GM23338 (cell line): ENCODE data around the gene SLC39A11. TPM values are rescaled to one million over a fixed set of nuclear protein-coding genes. Genes with fewer than 3 reads are reported as not detected.

ENCODE experiments used
- ATAC-seq: fragments of 200-7000 bp; cut with Tn5 transposase; 3 replicates; pipeline ENCODE4 v1.9.1; 2020
- DNase-seq: peaks from one replicate; pipeline ENCODE4 v3.0.0-alpha.2; 2015; ENCODE audit warnings: low spot score
- H2AFZ ChIP-seq: fragments of 200-600 bp; sonication (generic); 2 replicates; pipeline ENCODE4 v1.8.0; 2016; ENCODE audit warnings: antibody characterized with exemption, mild to moderate bottlenecking, moderate library complexity
- H3F3A ChIP-seq: fragments of 200-600 bp; sonication (generic); replicated peaks from 2 replicates; pipeline ENCODE4 v1.8.0; 2017; ENCODE audit warnings: antibody characterized with exemption, mixed run types, low read depth
- H3K27ac ChIP-seq: fragments of 200-600 bp; sonication (generic); 2 replicates; pipeline ENCODE4 v1.6.1; 2016; ENCODE audit warnings: low read depth
- H3K27me3 ChIP-seq: fragments of 200-600 bp; sonication (generic); 2 replicates; pipeline ENCODE4 v1.8.0; 2016; ENCODE audit warnings: mild to moderate bottlenecking, mixed run types, moderate library complexity; ENCODE audit not compliant: insufficient read depth
- H3K36me3 ChIP-seq: fragments of 200-600 bp; sonication (generic); 2 replicates; pipeline ENCODE4 v1.8.0; 2016; ENCODE audit warnings: mild to moderate bottlenecking; ENCODE audit not compliant: insufficient read depth
- H3K4me1 ChIP-seq: fragments of 200-600 bp; sonication (generic); 2 replicates; pipeline ENCODE4 v1.8.0; 2016; ENCODE audit warnings: mild to moderate bottlenecking, moderate library complexity; ENCODE audit not compliant: insufficient read depth
- H3K4me2 ChIP-seq: fragments of 200-600 bp; sonication (generic); 2 replicates; pipeline ENCODE4 v1.7.1; 2017; ENCODE audit warnings: mixed run types
- H3K4me3 ChIP-seq: fragments of 200-600 bp; sonication (generic); 2 replicates; pipeline ENCODE4 v1.6.1; 2016; ENCODE audit warnings: mixed run types
- H3K79me2 ChIP-seq: fragments of 200-600 bp; sonication (generic); replicated peaks from 2 replicates; pipeline ENCODE4 v1.8.0; 2017; ENCODE audit warnings: mild to moderate bottlenecking; ENCODE audit not compliant: insufficient read depth
- H3K9me2 ChIP-seq: fragments of 200-600 bp; sonication (generic); 2 replicates; pipeline ENCODE4 v1.8.0; 2017; ENCODE audit not compliant: insufficient read depth
- H4K20me1 ChIP-seq: fragments of 200-600 bp; sonication (generic); replicated peaks from 2 replicates; pipeline ENCODE4 v1.8.0; 2017; ENCODE audit warnings: mild to moderate bottlenecking; ENCODE audit not compliant: insufficient read depth
- H3K27ac Mint-ChIP-seq: 2 replicates; pipeline ENCODE4 v1.8.0; 2020; ENCODE audit warnings: inconsistent platforms, mild to moderate bottlenecking, moderate library complexity, mixed read lengths
- H3K27me3 Mint-ChIP-seq: 3 replicates; pipeline ENCODE4 v1.8.0; 2022; ENCODE audit warnings: low read depth, mild to moderate bottlenecking, moderate library complexity, mixed read lengths, inconsistent platforms; ENCODE audit not compliant: insufficient read depth, poor library complexity
- H3K36me3 Mint-ChIP-seq: 3 replicates; pipeline ENCODE4 v1.8.0; 2021; ENCODE audit warnings: low read depth, mild to moderate bottlenecking, inconsistent platforms, moderate library complexity, mixed read lengths
- H3K4me1 Mint-ChIP-seq: 3 replicates; pipeline ENCODE4 v1.8.0; 2020; ENCODE audit warnings: mild to moderate bottlenecking, inconsistent platforms, mixed read lengths
- H3K4me3 Mint-ChIP-seq: 3 replicates; pipeline ENCODE4 v1.8.0; 2021; ENCODE audit warnings: moderate library complexity, mild to moderate bottlenecking, inconsistent platforms, mixed read lengths
- H3K9me3 Mint-ChIP-seq: 3 replicates; pipeline ENCODE4 v1.8.0; 2020; ENCODE audit warnings: moderate library complexity, mild to moderate bottlenecking, inconsistent platforms, mixed read lengths
- CREB1 ChIP-seq: fragments of 250-450 bp; sonication (Bioruptor Pico); IDR thresholded peaks from 2 replicates; pipeline ENCODE4 v1.5.0; 2020; ENCODE audit warnings: low read depth, mild to moderate bottlenecking, moderate library complexity
- CTCF ChIP-seq, 2 experiments: fragments of 200-600 bp in 1 of 2; sonication (generic) in 1 of 2; conservative IDR thresholded peaks; 2 replicates each; pipeline versions ENCODE4 v1.5.1 to v1.6.1; 2016 to 2017; ENCODE audit warnings: antibody characterized with exemption in 2 of 2, low read depth in 2 of 2, mild to moderate bottlenecking in 2 of 2, moderate library complexity in 1 of 2
- ETS1 ChIP-seq: IDR thresholded peaks from 2 replicates; pipeline ENCODE4 v1.6.1; 2016; ENCODE audit warnings: antibody characterized with exemption
- EZH2 ChIP-seq: fragments of 200-600 bp; sonication (generic); IDR thresholded peaks from one replicate; pipeline ENCODE4 v1.8.0; 2017; ENCODE audit warnings: antibody characterized with exemption, mild to moderate bottlenecking, low read depth; ENCODE audit not compliant: unreplicated experiment
- EZH2phosphoT487 ChIP-seq: fragments of 200-600 bp; sonication (generic); IDR thresholded peaks from one replicate; pipeline ENCODE4 v1.8.1; 2018; ENCODE audit warnings: antibody characterized with exemption; ENCODE audit not compliant: unreplicated experiment
- JUNB ChIP-seq: IDR thresholded peaks from one replicate; pipeline ENCODE4 v1.6.1; 2016; ENCODE audit warnings: antibody characterized with exemption; ENCODE audit not compliant: unreplicated experiment
- NANOG ChIP-seq: IDR thresholded peaks from 2 replicates; pipeline ENCODE4 v1.6.1; 2016; ENCODE audit warnings: antibody characterized with exemption, borderline replicate concordance
- POLR2AphosphoS5 ChIP-seq: IDR thresholded peaks from 2 replicates; pipeline ENCODE4 v1.6.1; 2016; ENCODE audit warnings: antibody characterized with exemption, low read depth
- REST ChIP-seq: IDR thresholded peaks from one replicate; pipeline ENCODE4 v1.6.1; 2018; ENCODE audit warnings: antibody characterized with exemption; ENCODE audit not compliant: unreplicated experiment
- STAT1 ChIP-seq: IDR thresholded peaks from one replicate; pipeline ENCODE4 v1.6.1; 2016; ENCODE audit warnings: antibody characterized with exemption; ENCODE audit not compliant: unreplicated experiment
- ZNF114 ChIP-seq: fragments of 250-450 bp; sonication (Bioruptor Pico); IDR thresholded peaks from 2 replicates; pipeline ENCODE4 v1.5.0; 2020; ENCODE audit warnings: mild to moderate bottlenecking, moderate library complexity
- ZNF331 ChIP-seq: fragments of 250-450 bp; sonication (Bioruptor Pico); IDR thresholded peaks from 2 replicates; pipeline ENCODE4 v1.5.0; 2020; ENCODE audit warnings: low read depth, mild to moderate bottlenecking, moderate library complexity
- ZNF462 ChIP-seq: fragments of 250-450 bp; sonication (Bioruptor Pico); IDR thresholded peaks from 2 replicates; pipeline ENCODE4 v1.5.0; 2020; ENCODE audit warnings: mild to moderate bottlenecking, moderate library complexity
- polyA plus RNA-seq: library from polyadenylated mRNA; unstranded; fragments of >200 nt; fragmentation: Nextera tagmentation; extraction: Ambion mirVana; gene quantifications from 2 replicates; pipeline ENCODE4 v1.2.1, GENCODE V29; 2016
- total RNA-seq: library from RNA; depleted of rRNA; stranded (reverse); fragments of >200 nt; shearing (Covaris generic); gene quantifications from 2 replicates; pipeline ENCODE4 v1.2.3, GENCODE V29; 2014

The SLC39A11 gene
- total and polyA plus RNA-seq, 2 experiments from 2014 or later = 10.8 to 18.1 TPM

- H3K36me3 ChIP-seq = no peaks in the 10 kb centered on the region
- TF ChIP-seq EZH2 (no peak), ETS1 (no peak), NANOG (no peak), JUNB (no peak), EZH2phosphoT487 (no peak), ZNF462 (CRISPR knock-in tag) (no peak), POLR2AphosphoS5 (no peak), ZNF331 (CRISPR knock-in tag) (no peak), CTCF (conservative IDR thresholded peaks at IDR 0.05; ENCODE audit: low read depth in 2 of 2) (no peak), REST (no peak), STAT1 (no peak), ZNF114 (CRISPR knock-in tag) (no peak), CREB1 (CRISPR knock-in tag) (no peak)
- no peak overlapping the region for H3K4me2 ChIP-seq
- DNase-seq (no peak), ATAC-seq (no peak)
- H3K9me2 ChIP-seq = no peaks in the 10 kb centered on the region
- H3K4me1 Mint-ChIP-seq = peaks cover 25% of the 10 kb centered on the region
- peaks cover 13% of the 10 kb centered on the region for H3K27me3 Mint-ChIP-seq
- H3K79me2 ChIP-seq = no peaks in the 10 kb centered on the region
- no peaks in the 10 kb centered on the region for H3K27me3 ChIP-seq
- no peak overlapping the region for H3K27ac Mint-ChIP-seq
- no peaks in the 10 kb centered on the region for H3F3A ChIP-seq
- H3K4me3 Mint-ChIP-seq = no peak overlapping the region
- no peak overlapping the region for H2AFZ ChIP-seq
- no peaks in the 10 kb centered on the region for H3K9me3 Mint-ChIP-seq
- H3K4me1 ChIP-seq = 0 out of 2 replicates have a peak, but pooled peaks cover 8% of the 10 kb centered on the region
- no peak overlapping the region for H3K4me3 ChIP-seq
- no peak overlapping the region for H3K27ac ChIP-seq
- H3K36me3 Mint-ChIP-seq = no peaks in the 10 kb centered on the region
- no peaks in the 10 kb centered on the region for H4K20me1 ChIP-seq
Measured at GRCh38 chr17:72618001-72618509, 474.4 kb downstream of the SLC39A11 start.
